ENCODE results near the gene SV2C. TPM values are rescaled to one million over a fixed set of nuclear protein-coding genes. Genes with fewer than 3 reads are reported as not detected.
A peak's percentile ranks its signal among the peaks of the same experiment; 100 is the strongest.

Gene SV2C
- total RNA-seq, 1 donor from 2014 or later: 0.18 TPM

- H3K9me3 Mint-ChIP-seq: no peaks in the 10 kb centered on the region
- H3K27ac Mint-ChIP-seq: peak overlapping the region; percentile 97
- H3K4me3 Mint-ChIP-seq: peak overlapping the region; percentile 96
- no peaks in the 10 kb centered on the region for H3K27me3 Mint-ChIP-seq (ENCODE audit: low read depth)
- H3K36me3 Mint-ChIP-seq: no peaks in the 10 kb centered on the region
- TF ChIP-seq, protein P1, sequence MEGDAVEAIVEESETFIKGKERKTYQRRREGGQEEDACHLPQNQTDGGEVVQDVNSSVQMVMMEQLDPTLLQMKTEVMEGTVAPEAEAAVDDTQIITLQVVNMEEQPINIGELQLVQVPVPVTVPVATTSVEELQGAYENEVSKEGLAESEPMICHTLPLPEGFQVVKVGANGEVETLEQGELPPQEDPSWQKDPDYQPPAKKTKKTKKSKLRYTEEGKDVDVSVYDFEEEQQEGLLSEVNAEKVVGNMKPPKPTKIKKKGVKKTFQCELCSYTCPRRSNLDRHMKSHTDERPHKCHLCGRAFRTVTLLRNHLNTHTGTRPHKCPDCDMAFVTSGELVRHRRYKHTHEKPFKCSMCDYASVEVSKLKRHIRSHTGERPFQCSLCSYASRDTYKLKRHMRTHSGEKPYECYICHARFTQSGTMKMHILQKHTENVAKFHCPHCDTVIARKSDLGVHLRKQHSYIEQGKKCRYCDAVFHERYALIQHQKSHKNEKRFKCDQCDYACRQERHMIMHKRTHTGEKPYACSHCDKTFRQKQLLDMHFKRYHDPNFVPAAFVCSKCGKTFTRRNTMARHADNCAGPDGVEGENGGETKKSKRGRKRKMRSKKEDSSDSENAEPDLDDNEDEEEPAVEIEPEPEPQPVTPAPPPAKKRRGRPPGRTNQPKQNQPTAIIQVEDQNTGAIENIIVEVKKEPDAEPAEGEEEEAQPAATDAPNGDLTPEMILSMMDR (IDR thresholded peaks at IDR 0.05; ENCODE audit: unreplicated experiment): no peak
- peaks cover 18% of the 10 kb centered on the region for H3K4me1 Mint-ChIP-seq
- DNase-seq (ENCODE audit: low spot score in 2 of 2, unreplicated experiment in 2 of 2): no peak
Observed at GRCh38 chr5:76401801-76402250, 318.6 kb downstream of the SV2C start.

GRCh38 chr5:76402251-76402885, 319.2 kb downstream of the SV2C start:
- H3K36me3 Mint-ChIP-seq: no peaks in the 10 kb centered on the region
- peak overlapping the region; percentile 96 for H3K4me3 Mint-ChIP-seq
- H3K9me3 Mint-ChIP-seq: no peaks in the 10 kb centered on the region
- no peaks in the 10 kb centered on the region for H3K27me3 Mint-ChIP-seq (ENCODE audit: low read depth)
- H3K4me1 Mint-ChIP-seq: peaks cover 18% of the 10 kb centered on the region
- H3K27ac Mint-ChIP-seq: peak overlapping the region; percentile 97
- TF ChIP-seq, protein P1 (IDR thresholded peaks at IDR 0.05; ENCODE audit: unreplicated experiment): no peak
- peak in 1 of 2 experiments; percentile 41 for DNase-seq (ENCODE audit: low spot score in 2 of 2, unreplicated experiment in 2 of 2)

DNA sequence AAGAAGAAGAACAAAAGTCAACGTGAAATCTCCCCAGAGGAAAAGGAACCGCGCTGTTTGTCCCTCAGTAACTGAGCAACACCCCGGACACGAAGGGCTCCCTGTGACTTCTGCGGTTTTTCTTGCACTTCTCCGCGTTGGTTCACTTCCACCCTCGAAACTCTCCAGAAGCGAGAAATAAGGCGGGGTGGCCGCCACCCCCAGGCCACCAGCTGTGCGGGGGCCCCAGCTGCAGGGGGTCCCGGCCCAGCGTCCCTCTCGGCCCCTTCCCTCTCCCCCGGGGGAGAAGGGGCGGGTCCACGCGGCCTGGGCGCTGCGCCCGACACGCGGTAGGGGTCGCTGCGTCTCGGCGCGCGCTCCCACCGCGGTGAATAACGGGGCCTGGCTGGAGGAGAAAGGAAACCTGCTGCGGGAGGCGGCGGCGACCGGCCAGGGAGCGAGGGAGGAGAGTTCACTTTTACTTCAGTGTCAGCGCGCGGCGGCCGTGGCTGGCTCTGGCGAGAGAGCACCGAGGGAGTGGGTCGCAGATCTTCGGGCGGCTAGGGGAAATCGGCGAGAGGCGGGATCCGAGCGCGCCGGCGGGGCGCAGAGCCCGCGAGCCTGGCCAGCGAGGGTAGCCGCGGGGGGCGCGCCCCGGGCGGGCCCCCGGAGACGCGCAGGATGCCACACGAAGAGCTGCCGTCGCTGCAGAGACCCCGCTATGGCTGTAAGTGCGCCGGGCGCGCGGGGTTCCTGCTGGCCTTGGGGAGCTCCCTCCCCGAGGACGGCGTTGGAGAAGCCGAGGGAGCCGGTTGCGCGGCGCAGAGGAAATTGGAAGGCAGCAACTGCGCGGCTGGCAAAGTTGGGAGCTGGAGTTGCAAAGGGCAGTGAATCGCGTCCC, 319.9 kb downstream of the SV2C start, which contains the start of gene IQGAP2:
Gene IQGAP2 (plus strand): TSS at position 400 of the 880 bp plus-strand sequence. CDS start 261 bp downstream, at position 661.
- no peaks in the 10 kb centered on the region for H3K36me3 Mint-ChIP-seq
- H3K27ac Mint-ChIP-seq: peak within 1 kb of the TSS; percentile 97
- peak within 1 kb of the TSS; percentile 96 for H3K4me3 Mint-ChIP-seq
- DNase-seq (ENCODE audit: low spot score in 2 of 2, unreplicated experiment in 2 of 2): peak; percentile 67 to 89
- H3K9me3 Mint-ChIP-seq: no peaks in the 10 kb centered on the region
- TF ChIP-seq, protein P1 (IDR thresholded peaks at IDR 0.05; ENCODE audit: unreplicated experiment): peak; percentile 78
- H3K4me1 Mint-ChIP-seq: peaks cover 18% of the 10 kb centered on the region
- no peaks in the 10 kb centered on the region for H3K27me3 Mint-ChIP-seq (ENCODE audit: low read depth)
